GM23248 (cell line): ENCODE data around the gene WDR46.

Experiments used
- EZH2 ChIP-seq: fragments of 200-600 bp; sonication (generic); IDR thresholded peaks from 2 replicates; pipeline ENCODE4 v1.6.1; 2018; ENCODE audit warnings: antibody characterized with exemption, mild to moderate bottlenecking; ENCODE audit not compliant: insufficient read depth, poor library complexity, severe bottlenecking
- EZH2phosphoT487 ChIP-seq: fragments of 200-600 bp; sonication (generic); IDR thresholded peaks from 2 replicates; pipeline ENCODE4 v1.6.1; 2018; ENCODE audit warnings: antibody characterized with exemption, moderate library complexity, mild to moderate bottlenecking, low read depth; ENCODE audit not compliant: insufficient read depth

DNA sequence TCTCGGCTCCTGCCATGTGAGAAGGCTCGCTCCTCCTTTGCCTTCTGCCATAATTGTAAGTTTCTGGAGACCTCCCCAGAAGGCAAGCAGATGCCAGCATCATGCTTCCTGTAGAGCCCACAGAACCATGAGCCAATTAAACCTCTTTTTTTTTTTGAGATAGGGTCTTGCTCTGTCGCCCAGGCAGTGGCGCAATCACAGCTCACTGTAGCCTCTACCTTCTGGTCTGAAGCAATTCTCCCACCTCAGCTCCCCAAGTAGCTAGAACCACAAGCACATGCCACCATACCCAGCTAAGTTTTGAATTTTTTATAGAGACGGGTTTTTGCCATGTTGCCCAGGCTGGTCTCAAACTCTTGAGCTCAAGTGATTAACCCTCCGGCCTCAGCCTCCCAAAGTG is 52.2 kb downstream of the WDR46 start:
- TF ChIP-seq EZH2 (no peak), EZH2phosphoT487 (no peak)
